ENCODE measurements around the gene EPHA10.
"Not testable (repeated sequence)": the region's sequence is repeated elsewhere in the genome, so short reads cannot be mapped to it uniquely, and the experiment has no call there.

EPHA10 gene

DNA sequence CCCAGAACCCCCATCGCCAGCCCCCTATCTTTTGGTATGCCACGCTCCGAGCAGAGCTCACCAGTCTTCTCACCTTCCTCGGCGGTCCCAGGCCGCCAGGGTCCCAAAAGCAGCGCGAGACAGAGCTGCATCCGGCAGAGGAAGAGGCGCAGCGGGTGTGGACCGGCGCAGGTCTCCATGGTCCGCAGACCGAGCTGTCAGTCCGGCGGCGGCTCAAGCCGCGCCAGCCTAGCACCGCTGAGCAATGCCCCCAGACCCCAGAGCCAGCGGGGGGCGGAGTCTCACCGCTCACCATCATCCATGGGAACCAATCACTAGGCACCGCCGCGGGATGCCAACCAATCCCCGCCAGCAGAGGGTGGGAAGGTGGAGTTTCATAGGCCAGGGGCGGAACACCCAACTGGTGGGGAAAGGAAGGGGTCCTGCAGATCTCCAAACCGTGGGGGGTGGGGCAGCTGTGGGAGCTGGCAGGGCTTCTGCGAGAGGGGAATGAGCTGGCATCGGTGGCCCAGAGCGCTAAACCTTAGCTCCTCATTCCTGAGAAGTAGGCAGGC lies at the start of gene EPHA10:
Gene EPHA10 (minus strand): TSS at position 233 of the 554 bp plus-strand sequence. CDS start 54 bp downstream, at position 179.
- no peak for DNase-seq

DNA sequence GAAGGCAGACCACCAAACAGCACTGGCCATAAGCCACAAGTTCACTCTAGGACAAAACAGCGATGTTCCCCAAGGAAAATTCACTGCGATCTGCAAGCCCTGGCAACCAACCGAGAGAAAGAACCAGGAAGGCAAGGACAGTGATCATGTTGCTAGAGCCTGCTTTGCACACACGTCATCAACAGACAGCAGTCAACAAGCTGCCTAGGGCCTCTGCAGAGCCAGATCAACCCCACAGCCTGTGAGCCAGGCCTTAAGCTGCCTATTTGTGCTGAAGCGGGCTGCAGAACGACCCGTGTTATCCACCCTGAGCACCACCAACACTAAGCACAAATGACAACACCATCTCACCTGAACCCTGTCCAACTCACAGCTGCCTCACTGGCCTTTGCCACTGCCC lies 49.3 kb upstream of the EPHA10 start:
- no peak for DNase-seq

- no peak for DNase-seq
These were observed 48.7 kb upstream of the EPHA10 start for GRCh38 chr1:37813529-37814145.

GRCh38 chr1:37811027-37811655 lies 46.2 kb upstream of the EPHA10 start:
- DNase-seq: peak; percentile 78

- no peak for DNase-seq
These were observed 45.0 kb upstream of the EPHA10 start for GRCh38 chr1:37809942-37810341.

DNA sequence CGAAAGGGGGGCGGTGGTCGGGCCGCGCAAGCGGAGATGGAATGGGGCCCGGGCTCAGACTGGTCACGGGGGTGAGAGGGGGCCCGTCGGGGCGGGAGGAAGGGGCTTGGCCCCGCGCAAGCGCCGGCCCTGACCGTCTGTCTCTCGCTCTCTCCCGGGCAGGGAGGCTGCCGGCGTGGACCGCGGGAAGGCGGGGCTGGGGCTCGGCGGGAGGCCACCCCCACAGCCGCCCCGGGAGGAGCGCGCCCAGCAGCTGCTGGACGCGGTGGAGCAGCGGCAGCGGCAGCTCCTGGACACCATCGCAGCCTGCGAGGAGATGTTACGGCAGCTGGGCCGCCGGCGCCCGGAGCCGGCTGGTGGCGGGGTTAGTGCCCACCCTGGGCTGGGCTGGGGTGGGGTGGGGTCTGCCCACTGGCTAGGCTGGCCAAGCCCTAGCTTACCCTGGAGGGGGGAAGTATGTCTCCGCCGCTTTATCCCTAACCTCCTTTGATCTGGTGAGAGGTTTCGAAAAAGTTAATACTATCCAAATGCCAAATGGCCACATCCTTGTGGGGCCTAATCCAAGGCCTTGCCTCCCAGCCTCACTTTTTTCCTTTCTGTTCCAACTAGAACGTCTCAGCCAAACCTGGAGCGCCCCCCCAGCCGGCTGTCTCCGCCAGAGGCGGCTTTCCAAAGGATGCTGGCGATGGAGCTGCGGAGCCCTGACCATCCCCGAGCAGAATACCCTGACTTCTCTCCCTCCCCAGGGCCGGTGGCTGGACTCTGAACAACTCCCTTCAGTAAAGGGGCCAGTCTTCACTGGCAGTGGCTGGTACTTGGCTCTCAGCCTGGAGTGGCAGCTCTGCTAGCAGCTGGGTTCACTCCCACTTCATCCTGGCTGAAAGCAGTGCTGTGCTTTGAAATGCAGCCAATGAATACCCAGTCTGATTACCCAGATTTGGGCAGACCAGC lies 43.7 kb upstream of the EPHA10 start:
- no peak for DNase-seq

DNA sequence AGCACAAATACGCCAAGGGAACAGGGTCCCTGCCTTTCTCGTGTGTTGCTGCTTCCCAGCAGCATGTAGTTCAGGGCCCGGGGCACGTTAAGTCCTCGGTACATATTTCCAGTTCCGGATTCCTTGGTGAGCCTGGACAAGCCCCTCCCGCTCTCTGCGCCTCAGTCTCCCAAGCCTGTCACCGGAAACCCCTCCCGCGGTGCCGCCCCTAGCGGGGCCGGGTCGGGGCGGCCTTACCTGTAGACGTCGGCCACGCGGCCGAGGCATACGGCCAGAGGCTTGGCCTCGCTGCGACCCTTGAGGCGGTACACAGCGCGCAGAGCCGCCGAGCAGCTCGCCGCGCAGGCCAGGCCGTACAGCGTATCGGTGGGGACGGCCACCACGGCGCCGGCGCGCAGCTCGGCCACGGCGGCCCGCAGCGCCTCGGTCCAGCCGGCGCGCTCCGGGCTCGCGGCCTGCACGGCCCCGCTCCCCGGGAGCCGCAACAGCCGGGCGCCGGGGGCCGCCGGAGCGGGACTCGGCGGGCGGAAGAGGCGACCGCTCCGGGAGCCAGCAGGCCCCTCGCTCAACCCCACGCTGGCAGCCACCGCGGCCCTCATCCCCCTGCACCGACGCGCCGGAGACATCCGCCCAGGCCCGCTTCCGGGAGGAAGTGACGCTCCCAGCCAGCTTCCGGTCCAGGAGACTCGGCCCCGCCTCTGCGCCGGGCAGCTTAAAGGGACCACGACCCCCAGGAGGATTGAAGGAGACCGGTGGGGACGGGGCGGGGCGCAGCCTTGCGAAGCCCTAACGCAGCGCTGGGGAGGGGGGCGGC lies 42.8 kb upstream of the EPHA10 start, which contains the start of the genes C1orf122 and YRDC:
Gene C1orf122 (plus strand): TSS at position 236 of the 814 bp plus-strand sequence. CDS start 615 bp downstream, outside the sequence.
Gene YRDC (minus strand): TSS at position 654 of the 814 bp plus-strand sequence. CDS start 28 bp downstream, at position 626.
- DNase-seq: peak; percentile 97

DNA sequence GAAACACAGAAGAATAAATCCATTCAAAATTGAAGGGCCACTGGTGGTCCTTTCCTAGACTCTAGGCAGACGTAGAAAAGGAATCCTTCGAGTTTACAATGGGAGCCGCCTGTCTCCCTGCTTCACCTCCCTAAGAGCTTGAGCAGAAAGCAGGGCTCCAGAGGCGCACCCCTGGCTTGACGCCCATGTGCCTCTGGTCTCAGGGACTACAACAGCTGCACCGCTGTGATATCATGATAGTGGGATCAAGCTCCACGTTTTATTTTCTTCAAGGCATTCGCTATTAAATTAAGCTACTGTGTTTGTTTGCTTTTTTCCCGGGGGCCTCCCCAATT lies 42.3 kb upstream of the EPHA10 start:
- no peak for DNase-seq

GRCh38 chr1:37802439-37802838 lies 37.5 kb upstream of the EPHA10 start:
- no peak for DNase-seq

DNA sequence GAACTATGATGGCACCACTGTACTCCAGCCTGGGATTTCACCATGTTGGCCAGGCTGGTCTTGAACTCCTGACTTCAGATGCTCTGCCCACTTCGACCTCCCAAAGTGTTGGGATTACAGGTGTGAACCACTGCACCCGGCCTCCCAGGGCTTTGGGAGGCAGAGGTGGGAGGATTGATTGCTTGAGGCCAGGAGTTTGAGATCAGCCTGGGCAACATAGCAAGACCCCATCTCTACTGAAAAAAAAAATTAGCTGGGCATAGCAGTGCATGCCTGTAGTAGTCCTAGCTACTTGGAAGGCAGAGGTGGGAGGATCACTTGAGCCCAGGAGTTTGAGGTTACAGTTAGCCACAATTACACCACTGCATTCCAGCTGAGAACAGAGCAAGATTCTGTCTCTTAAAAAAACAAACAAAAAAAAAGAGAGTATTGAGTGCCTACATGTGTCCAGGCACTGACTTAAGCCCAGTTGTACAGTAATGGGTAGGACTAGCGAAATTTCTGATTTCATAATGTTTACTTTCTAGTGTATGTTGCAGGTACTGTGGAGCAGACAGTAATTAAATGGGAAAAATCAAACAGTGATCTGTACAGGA lies 32.9 kb upstream of the EPHA10 start:
- no peak for DNase-seq

GRCh38 chr1:37795340-37796125 lies 30.6 kb upstream of the EPHA10 start:
- DNase-seq: peak; percentile 71

- no peak for DNase-seq
These were observed 29.7 kb upstream of the EPHA10 start for GRCh38 chr1:37794372-37795339.

- DNase-seq: peak; percentile 54
These were observed 29.0 kb upstream of the EPHA10 start, which contains the start of gene MANEAL for GRCh38 chr1:37793773-37794371. Gene MANEAL (plus strand): TSS chr1:37793847. CDS start chr1:37794183, 336 bp downstream.

DNA sequence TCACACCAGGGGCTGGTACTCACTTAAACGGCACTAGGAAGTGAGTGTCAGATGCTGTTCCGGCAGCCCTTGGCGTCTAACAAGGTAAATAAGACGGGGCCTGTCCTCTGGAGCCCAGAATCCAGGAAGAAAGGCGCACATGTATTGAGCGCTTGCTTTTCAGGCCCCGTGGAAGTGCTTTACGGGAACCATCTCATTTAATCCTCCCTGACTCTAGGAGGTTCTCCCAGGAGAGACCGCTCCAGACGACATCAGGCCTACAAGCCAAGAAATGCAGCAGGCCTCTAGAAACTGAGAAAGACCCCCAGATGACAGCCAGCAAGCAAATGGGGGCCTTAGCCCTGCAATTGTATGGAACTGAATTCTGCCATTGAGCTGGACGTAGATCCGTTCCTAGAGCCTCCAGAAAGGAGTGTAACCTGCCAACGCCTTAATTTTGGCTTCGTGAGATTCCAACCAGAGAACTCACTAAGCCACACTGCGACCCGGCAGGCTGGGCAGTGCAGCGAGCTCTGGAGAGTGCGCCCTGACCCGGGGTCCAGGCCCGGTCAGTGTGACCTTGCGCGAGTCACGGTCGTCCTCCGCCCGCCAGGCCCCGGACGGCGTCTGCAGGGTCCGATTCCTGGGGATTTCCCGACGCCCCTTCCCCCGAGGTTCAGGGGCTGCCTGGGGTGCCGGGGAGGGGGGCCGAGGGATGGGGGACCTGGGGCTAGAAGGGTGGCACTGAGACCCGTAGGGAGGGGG lies 28.2 kb upstream of the EPHA10 start:
- DNase-seq: no peak

DNA sequence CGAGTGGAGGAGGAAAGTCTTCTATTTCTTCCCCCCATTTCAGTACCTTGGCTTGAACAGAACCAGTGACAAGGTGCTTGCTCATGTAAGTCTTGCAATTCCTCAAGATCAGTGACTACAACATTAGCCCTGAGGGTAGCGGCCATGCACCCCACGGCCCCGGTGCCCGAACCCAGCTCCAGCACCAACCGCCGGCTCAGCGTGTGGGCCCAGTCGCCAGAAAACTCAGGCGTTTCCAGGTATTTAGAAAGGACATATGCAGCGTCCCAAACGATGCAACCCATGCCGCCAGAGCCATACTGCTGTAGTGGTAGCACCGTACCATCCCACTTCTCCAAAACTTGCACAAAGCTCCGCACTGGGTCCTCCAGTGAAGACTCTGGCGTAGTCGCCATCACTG lies 17.6 kb upstream of the EPHA10 start:
- no peak for DNase-seq

GRCh38 chr1:37778654-37779053 lies 13.7 kb upstream of the EPHA10 start:
- no peak for DNase-seq

GRCh38 chr1:37776946-37777516 lies 12.1 kb upstream of the EPHA10 start:
- no peak for DNase-seq

DNA sequence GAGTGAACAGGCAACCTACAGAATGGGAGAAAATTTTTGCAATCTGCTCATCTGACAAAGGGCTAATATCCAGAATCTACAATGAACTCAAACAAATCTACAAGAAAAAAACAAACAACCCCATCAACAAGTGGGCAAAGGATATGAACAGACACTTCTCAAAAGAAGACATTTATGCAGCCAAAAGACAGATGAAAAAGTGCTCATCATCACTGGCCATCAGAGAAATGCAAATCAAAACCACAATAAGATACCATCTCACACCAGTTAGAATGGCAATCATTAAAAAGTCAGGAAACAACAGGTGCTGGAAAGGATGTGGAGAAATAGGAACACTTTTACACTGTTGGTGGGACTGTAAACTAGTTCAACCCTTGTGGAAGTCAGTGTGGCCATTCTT lies 6.5 kb upstream of the EPHA10 start:
- not testable (repeated sequence) for DNase-seq
